SK-N-MC (cell line): ENCODE data around the gene ZNF684.
"Not testable (repeated sequence)": the region's sequence is repeated elsewhere in the genome, so short reads cannot be mapped to it uniquely, and the experiment has no call there.

Source experiments
- DNase-seq: peaks from one replicate; pipeline ENCODE4 v3.0.0-alpha.2; 2011; ENCODE audit warnings: low read depth, low spot score
- H3K27ac ChIP-seq: fragments of 200-600 bp; sonication (generic); 2 replicates; pipeline ENCODE4 v1.5.1; 2016; ENCODE audit warnings: mixed run types
- H3K36me3 ChIP-seq: fragments of 200-600 bp; sonication (generic); 2 replicates; pipeline ENCODE4 v1.6.1; 2017; ENCODE audit warnings: antibody characterized with exemption, low read length, mixed read lengths; ENCODE audit not compliant: insufficient read depth
- H3K4me3 ChIP-seq: fragments of 200-600 bp; sonication (generic); 2 replicates; pipeline ENCODE4 v1.5.1; 2016
- H3K9ac ChIP-seq: fragments of 200-600 bp; sonication (generic); 2 replicates; pipeline ENCODE4 v1.8.0; 2017; ENCODE audit warnings: mixed run types, mixed read lengths; ENCODE audit not compliant: insufficient read length
- H3K9me3 ChIP-seq: fragments of 200-600 bp; sonication (generic); 2 replicates; pipeline ENCODE4 v1.6.1; 2017; ENCODE audit warnings: low read depth, mild to moderate bottlenecking, antibody characterized with exemption, low read length, moderate library complexity, mixed read lengths
- EZH2 ChIP-seq: fragments of 200-600 bp; sonication (generic); IDR thresholded peaks from one replicate; pipeline ENCODE4 v1.6.1; 2017; ENCODE audit warnings: antibody characterized with exemption
- FOXP2 ChIP-seq: optimal IDR thresholded peaks from 2 replicates; pipeline ENCODE3; 2011; ENCODE audit warnings: mild to moderate bottlenecking, moderate library complexity; ENCODE audit not compliant: insufficient read depth; ENCODE audit errors: extremely low read length, control extremely low read depth
- POLR2AphosphoS5 ChIP-seq: IDR thresholded peaks from 2 replicates; pipeline ENCODE4 v1.6.1; 2012; ENCODE audit warnings: mild to moderate bottlenecking, low read depth, low read length, borderline replicate concordance

ZNF684 gene

DNA sequence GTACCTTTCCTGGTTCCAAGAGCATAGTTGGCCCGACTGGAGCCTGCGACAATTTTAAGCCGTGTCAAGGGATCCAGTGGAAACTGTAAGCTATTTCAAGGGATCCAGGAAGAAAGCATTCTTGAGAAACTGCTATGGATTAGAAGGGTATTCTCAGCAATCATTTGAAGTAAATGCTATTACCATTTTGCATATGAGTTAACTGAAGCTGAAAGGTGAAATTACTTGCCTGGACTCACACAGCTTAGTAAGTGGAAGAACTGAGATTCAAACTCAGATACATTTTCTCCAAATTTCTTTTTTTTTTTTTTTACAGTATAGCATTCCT is 589 bp downstream of the ZNF684 start:
- H3K4me3 ChIP-seq = peak overlapping the region; percentile 90
- TF ChIP-seq EZH2 = no peak
- no peak for TF ChIP-seq POLR2AphosphoS5
- no peak for TF ChIP-seq FOXP2
- H3K9ac ChIP-seq = peak overlapping the region; percentile 81
- 0 out of 2 replicates have a peak, but pooled peaks cover 5% of the 10 kb centered on the region for H3K36me3 ChIP-seq
- no peak for DNase-seq
- peak overlapping the region; percentile 13; the same call in 1 of the 2 replicates for H3K27ac ChIP-seq
- H3K9me3 ChIP-seq = no peaks in the 10 kb centered on the region

GRCh38 chr1:40532844-40533424 is 1.5 kb downstream of the ZNF684 start:
- Histone ChIP-seq H3K9me3 (no peaks in the 10 kb centered on the region), H3K4me3 (peak overlapping the region; percentile 90), H3K27ac (no peak overlapping the region), H3K36me3 (0 out of 2 replicates have a peak, but pooled peaks cover 5% of the 10 kb centered on the region), H3K9ac (peak overlapping the region; percentile 81)
- DNase-seq = no peak
- TF ChIP-seq FOXP2 (no peak), POLR2AphosphoS5 (no peak), EZH2 (no peak)

DNA sequence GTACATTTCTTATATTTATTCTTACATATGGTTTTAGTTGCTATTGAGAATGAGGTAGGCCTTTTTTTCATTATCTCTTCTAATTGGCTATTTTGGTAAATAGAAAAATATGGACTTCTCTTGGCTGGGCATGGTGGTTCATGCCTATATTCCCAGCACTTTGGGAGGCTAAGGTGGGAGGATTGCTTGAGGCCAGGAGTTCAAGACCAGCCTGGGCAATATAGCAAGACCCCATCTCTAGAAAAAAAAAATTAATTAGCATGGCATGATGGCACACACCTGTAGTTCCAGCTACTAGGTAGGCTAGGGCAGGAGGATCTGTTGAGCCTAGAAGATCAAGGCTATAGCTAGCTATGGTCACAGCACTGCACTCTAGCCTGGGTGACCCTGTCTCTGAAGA is 3.2 kb downstream of the ZNF684 start:
- 0 out of 2 replicates have a peak, but pooled peaks cover 5% of the 10 kb centered on the region for H3K36me3 ChIP-seq
- DNase-seq = no peak
- H3K4me3 ChIP-seq = no peak overlapping the region
- H3K27ac ChIP-seq = no peak overlapping the region
- H3K9me3 ChIP-seq = no peaks in the 10 kb centered on the region
- TF ChIP-seq POLR2AphosphoS5 (no peak), FOXP2 (no peak), EZH2 (no peak)
- H3K9ac ChIP-seq = no peak overlapping the region

DNA sequence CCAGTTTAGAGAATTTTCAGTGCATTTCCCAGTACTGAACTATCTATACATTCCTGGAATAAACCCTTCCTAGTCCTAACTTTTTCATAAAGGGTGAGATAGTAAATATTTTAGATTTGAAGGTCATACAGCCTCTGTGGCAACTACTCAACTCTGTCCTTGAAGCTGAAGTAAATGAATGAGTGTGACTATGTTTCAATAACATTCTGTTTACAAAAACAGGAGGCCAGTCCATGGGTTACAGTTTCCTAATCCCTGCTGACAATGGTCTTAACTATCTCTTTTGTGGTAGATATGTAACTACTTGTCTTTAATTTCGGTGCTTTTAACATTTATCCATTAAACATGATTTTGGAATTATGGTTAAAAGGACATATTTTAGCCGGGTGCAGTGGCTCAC is 4.3 kb downstream of the ZNF684 start:
- no peak for DNase-seq
- TF ChIP-seq FOXP2 = no peak
- no peak for TF ChIP-seq EZH2
- no peak for TF ChIP-seq POLR2AphosphoS5
- Histone ChIP-seq H3K9ac (no peak overlapping the region), H3K9me3 (no peaks in the 10 kb centered on the region), H3K27ac (no peak overlapping the region), H3K4me3 (no peak overlapping the region), H3K36me3 (0 out of 2 replicates have a peak, but pooled peaks cover 5% of the 10 kb centered on the region)

- TF ChIP-seq EZH2 = no peak
- TF ChIP-seq POLR2AphosphoS5 = no peak
- TF ChIP-seq FOXP2 = no peak
- H3K9me3 ChIP-seq = no peaks in the 10 kb centered on the region
- DNase-seq = no peak
- no peak overlapping the region for H3K27ac ChIP-seq
- H3K36me3 ChIP-seq = peaks cover 15% of the 10 kb centered on the region
- H3K4me3 ChIP-seq = no peak overlapping the region
- H3K9ac ChIP-seq = no peak overlapping the region
Measured at GRCh38 chr1:40539338-40539737, 7.9 kb downstream of the ZNF684 start.

DNA sequence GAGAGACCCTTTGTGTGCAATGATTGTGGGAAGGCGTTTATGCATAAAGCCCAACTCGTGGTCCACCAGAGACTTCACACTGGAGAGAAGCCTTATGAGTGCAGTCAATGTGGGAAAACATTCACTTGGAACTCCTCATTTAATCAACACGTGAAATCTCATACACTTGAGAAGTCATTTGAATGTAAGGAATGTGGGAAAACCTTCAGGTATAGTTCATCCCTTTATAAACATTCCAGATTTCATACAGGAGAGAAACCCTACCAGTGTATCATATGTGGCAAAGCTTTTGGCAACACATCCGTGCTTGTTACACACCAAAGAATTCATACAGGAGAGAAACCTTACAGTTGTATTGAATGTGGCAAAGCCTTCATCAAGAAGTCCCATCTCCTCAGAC is 15.5 kb downstream of the ZNF684 start:
- DNase-seq = no peak
- H3K27ac ChIP-seq = no peak overlapping the region
- H3K9me3 ChIP-seq = peaks cover 3% of the 10 kb centered on the region; the same call in 1 of the 2 replicates
- no peak overlapping the region for H3K4me3 ChIP-seq
- no peak for TF ChIP-seq POLR2AphosphoS5
- no peak for TF ChIP-seq EZH2
- TF ChIP-seq FOXP2 = no peak
- peaks cover 40% of the 10 kb centered on the region for H3K36me3 ChIP-seq
- no peak overlapping the region for H3K9ac ChIP-seq

DNA sequence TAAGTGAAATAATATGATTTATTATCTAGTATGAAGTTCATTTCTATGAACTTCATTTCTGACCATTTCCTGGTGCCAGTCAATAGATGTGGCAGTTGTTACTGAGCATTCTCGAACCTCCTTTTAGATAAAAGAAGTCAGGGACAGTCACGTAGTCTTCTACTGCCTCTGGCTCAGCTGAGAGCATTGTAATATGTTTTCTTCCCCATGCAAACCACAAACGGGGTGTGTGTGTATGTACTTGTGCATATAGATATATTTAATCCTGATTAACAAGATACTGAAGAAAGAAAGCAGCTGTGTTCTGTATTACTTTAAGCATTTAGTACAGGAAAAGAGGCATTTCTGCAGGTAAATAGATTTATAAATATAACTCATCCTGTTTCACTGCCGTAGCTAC is 21.6 kb downstream of the ZNF684 start:
- H3K4me3 ChIP-seq = no peak overlapping the region
- H3K9me3 ChIP-seq = no peaks in the 10 kb centered on the region
- no peak for TF ChIP-seq EZH2
- H3K36me3 ChIP-seq = no peaks in the 10 kb centered on the region
- no peak overlapping the region for H3K9ac ChIP-seq
- no peak for DNase-seq
- H3K27ac ChIP-seq = no peak overlapping the region

- H3K9ac ChIP-seq, H3K4me3 ChIP-seq, DNase-seq, H3K9me3 ChIP-seq, H3K27ac ChIP-seq, H3K36me3 ChIP-seq: not testable (repeated sequence)
Measured at GRCh38 chr1:40554807-40555206, 23.4 kb downstream of the ZNF684 start.

DNA sequence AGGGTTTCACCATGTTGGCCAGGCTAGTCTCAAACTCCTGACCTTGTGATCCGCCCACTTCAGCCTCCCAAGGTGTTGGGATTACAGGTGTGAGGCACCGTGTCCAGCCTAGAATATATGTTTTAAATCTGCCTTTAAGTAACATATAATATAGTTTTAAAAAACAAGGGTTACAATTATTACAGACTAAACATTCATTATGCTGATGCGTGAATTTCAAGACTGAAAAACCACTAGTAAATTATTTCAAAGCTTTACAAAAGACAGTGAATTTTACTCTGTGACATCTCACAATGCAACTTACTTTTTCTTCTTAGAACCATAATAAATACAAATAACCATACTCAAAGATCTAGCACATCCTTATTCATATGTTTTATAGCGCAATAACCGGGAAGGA is 24.7 kb downstream of the ZNF684 start:
- DNase-seq = no peak
- Histone ChIP-seq H3K9me3 (0 out of 2 replicates have a peak, but pooled peaks cover 2% of the 10 kb centered on the region), H3K9ac (no peak overlapping the region), H3K4me3 (no peak overlapping the region), H3K36me3 (no peaks in the 10 kb centered on the region), H3K27ac (no peak overlapping the region)
- TF ChIP-seq FOXP2 = no peak
- no peak for TF ChIP-seq EZH2
- TF ChIP-seq POLR2AphosphoS5 = no peak

DNA sequence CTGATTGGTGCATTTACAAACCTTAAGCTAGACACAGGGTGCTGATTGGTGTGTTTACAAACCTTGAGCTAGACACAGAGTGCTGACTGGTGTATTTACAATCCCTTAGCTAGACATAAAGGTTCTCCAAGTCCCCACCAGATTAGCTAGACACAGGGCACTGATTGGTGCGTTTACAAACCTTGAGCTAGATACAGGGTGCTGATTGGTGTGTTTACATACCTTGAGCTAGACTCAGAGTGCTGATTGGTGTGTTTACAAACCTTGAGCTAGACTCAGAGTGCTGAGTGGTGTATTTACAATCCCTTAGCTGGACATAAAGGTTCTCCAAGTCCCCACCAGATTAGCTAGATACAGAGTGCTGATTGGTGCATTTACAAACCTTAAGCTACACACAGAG is 26.8 kb downstream of the ZNF684 start:
- H3K4me3 ChIP-seq, H3K27ac ChIP-seq, DNase-seq, H3K9me3 ChIP-seq, H3K36me3 ChIP-seq, H3K9ac ChIP-seq: not testable (repeated sequence)
